Right lobe of liver (tissue), 6 donors: Measurements from ENCODE around the gene MMS22L. TPM values are rescaled to one million over a fixed set of nuclear protein-coding genes. Genes with fewer than 3 reads are reported as not detected.

ENCODE experiments used
- ATAC-seq, 4 donors: fragments of 200-7000 bp; cut with Tn5 transposase; one replicate each; pipeline ENCODE4 v1.9.1; 2020; ENCODE audit warnings: mild to moderate bottlenecking in 4 of 4, moderate library complexity in 4 of 4
- DNase-seq, 3 donors: peaks; one replicate each; pipeline ENCODE4 v3.0.0-alpha.2; 2020
- H3K27ac ChIP-seq, 3 donors: fragments of 200-600 bp; one replicate each; pipeline ENCODE4 v1.8.0; 2022
- H3K27me3 ChIP-seq, 2 donors: fragments of 200-600 bp; one replicate each; pipeline ENCODE4 v1.8.0; 2022
- H3K36me3 ChIP-seq, 4 donors: fragments of 200-600 bp; sonication (generic) in 1 of 4; one replicate each; pipeline versions ENCODE4 v1.5.1 to v1.8.0; 2017 to 2022; ENCODE audit warnings: control low read depth in 1 of 4
- H3K4me1 ChIP-seq, 4 donors: fragments of 200-600 bp; sonication (generic) in 1 of 4; one replicate each; pipeline versions ENCODE4 v1.5.1 to v1.8.0; 2017 to 2022; ENCODE audit warnings: control low read depth in 1 of 4
- H3K4me3 ChIP-seq, 3 donors: fragments of 200-600 bp; one replicate each; pipeline ENCODE4 v1.8.0; 2022
- H3K9me3 ChIP-seq, 4 donors: fragments of 200-600 bp; sonication (generic) in 1 of 4; one replicate each; pipeline versions ENCODE4 v1.5.1 to v1.8.0; 2017 to 2022; ENCODE audit warnings: control low read depth in 1 of 4
- POLR2A ChIP-seq: fragments of 450-650 bp; IDR thresholded peaks from one replicate; pipeline ENCODE4 v1.6.1; 2017; ENCODE audit warnings: antibody characterized with exemption, mild to moderate bottlenecking
- WGBS: methylation state at CpG from one replicate; pipeline ENCODE4 v1.1.6; 2018; ENCODE audit warnings: low coverage, low lambda C conversion rate; ENCODE audit not compliant: insufficient coverage; ENCODE audit errors: missing lambda C conversion rate; 5-methylcytosine and 5-hydroxymethylcytosine counted together
- intact Hi-C, 2 donors: fragments of 100-400 bp; cut with DNase I; formaldehyde crosslinking; loops; one replicate each; pipeline versions ENCODE4 v1.11.2 to v1.14.1; 2022
- total RNA-seq, 6 experiments: library from RNA; depleted of rRNA in 2 of 6; stranded (reverse); fragments of >200 nt in 2 of 6; fragmentation: NEBNext Ultra II Directional in 3 of 6; extraction: Animal tissue kit (Norgen Biotek cat#: 25700) in 3 of 6; gene quantifications; one replicate each; pipeline versions ENCODE4 v1.1.0 to v1.2.4, GENCODE V29; 2016 to 2023
- TF ChIP-seq, protein P1 (sequence below), 4 donors: fragments of 200-600 bp in 3 of 4; fragments of 450-650 bp in 1 of 4; IDR thresholded peaks; one replicate each; pipeline versions ENCODE4 v1.5.1 to v1.8.0; 2016 to 2022; ENCODE audit warnings: antibody characterized with exemption in 4 of 4, mild to moderate bottlenecking in 2 of 4
- donor health status: DM: no; HTN: yes; CAD: no.
- donor health status: DM: no; HTN: no; CAD: no.
- donor health status: DM: no; HTN: no; CAD: no.
- donor health status: DM: no; HTN: yes; CAD: no.
- donor health status: DM: no; HTN: yes; CAD: no.

The MMS22L gene
- total RNA-seq, 6 experiments from 2014 or later: 0.79 to 5.4 (median 2.3) TPM

DNA sequence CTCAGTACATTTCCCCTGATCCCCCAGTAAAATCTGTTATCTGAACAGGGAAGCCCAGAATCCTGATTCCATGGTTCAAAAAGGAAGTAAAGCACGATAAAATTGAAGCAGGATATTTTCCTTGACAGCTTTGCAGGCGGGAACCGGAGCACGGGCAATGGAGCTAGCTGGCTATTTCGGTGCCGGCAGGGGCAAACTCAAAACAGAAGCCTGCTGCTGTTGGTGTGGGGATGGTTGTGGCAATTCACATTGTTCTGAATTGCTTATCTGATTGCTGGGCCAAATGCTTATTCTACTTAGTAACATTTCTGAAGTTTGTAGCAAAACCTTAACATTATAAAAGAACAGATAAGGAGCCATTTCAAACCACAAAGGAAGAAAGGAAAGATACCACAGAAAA is 172.4 kb downstream of the MMS22L start:
- no peak overlapping the region for H3K4me3 ChIP-seq
- no peaks in the 10 kb centered on the region for H3K9me3 ChIP-seq
- 52% methylated on average over 6 of the region's 6 CpGs for WGBS

DNA sequence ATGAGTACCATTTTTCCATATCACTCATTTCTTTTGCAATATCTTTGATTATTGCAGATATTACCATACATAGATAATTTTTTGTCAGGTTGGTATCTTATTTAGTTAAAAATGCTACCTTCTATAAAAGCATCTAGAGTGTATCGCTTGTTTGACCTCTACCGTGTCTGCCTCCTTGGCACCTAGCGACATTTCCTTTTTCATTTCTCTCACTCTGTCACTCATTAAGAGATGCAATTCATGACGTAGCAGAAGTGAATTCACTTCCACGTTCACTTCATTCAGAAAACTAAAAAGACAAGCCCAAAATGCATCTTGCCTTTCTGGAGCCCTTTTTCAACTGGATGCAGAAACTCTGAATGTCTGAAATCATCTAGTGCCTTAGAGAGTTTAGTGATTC is 172.9 kb downstream of the MMS22L start:
- TF ChIP-seq POLR2A: no peak
- TF ChIP-seq, protein P1, sequence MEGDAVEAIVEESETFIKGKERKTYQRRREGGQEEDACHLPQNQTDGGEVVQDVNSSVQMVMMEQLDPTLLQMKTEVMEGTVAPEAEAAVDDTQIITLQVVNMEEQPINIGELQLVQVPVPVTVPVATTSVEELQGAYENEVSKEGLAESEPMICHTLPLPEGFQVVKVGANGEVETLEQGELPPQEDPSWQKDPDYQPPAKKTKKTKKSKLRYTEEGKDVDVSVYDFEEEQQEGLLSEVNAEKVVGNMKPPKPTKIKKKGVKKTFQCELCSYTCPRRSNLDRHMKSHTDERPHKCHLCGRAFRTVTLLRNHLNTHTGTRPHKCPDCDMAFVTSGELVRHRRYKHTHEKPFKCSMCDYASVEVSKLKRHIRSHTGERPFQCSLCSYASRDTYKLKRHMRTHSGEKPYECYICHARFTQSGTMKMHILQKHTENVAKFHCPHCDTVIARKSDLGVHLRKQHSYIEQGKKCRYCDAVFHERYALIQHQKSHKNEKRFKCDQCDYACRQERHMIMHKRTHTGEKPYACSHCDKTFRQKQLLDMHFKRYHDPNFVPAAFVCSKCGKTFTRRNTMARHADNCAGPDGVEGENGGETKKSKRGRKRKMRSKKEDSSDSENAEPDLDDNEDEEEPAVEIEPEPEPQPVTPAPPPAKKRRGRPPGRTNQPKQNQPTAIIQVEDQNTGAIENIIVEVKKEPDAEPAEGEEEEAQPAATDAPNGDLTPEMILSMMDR (IDR thresholded peaks at IDR 0.05): no peak
- intact Hi-C loops: no loop called here
- Histone ChIP-seq H3K4me1 (no peaks in the 10 kb centered on the region), H3K4me3 (no peak overlapping the region), H3K27ac (no peak overlapping the region), H3K36me3 (no peaks in the 10 kb centered on the region), H3K9me3 (no peaks in the 10 kb centered on the region), H3K27me3 (no peaks in the 10 kb centered on the region)
- DNase-seq (no peak), ATAC-seq (no peak)
- WGBS: 39% methylated on average over 5 of the region's 5 CpGs

More for the DNA sequence above, 172.4 kb downstream of the MMS22L start:
- Histone ChIP-seq H3K4me1 (no peaks in the 10 kb centered on the region), H3K36me3 (no peaks in the 10 kb centered on the region), H3K27ac (no peak overlapping the region), H3K27me3 (no peaks in the 10 kb centered on the region)
- peak; percentile 24 to 60 (median 44) for ATAC-seq
- intact Hi-C loops: no loop called here
- DNase-seq: no peak
- TF ChIP-seq POLR2A: no peak
- TF ChIP-seq, protein P1 (IDR thresholded peaks at IDR 0.05): no peak

DNA sequence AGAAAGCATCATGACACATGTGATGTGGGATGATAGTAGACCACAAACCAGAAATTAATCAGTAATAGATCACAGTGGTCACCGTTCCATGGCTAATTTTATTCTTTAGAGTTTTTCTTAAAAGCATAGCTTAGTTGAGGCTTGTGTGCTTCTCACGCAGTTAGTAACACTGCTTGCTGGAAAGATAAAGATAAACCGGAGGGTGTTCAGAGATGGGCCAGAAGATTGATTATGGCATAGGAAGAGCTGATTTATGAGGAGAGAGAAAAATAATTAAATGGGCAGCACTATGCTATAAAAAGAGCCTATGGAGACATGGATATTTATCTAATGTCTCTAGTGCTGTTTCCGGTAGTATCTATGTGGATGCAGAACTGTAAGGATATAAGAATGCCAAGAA is 173.6 kb downstream of the MMS22L start:
- ATAC-seq (no peak), DNase-seq (no peak)
- H3K36me3 ChIP-seq: no peaks in the 10 kb centered on the region
- H3K4me1 ChIP-seq: no peaks in the 10 kb centered on the region
- WGBS: 64% methylated on average over 4 of the region's 4 CpGs
- no peak overlapping the region for H3K27ac ChIP-seq
- no peak for TF ChIP-seq POLR2A
- TF ChIP-seq, protein P1 (IDR thresholded peaks at IDR 0.05): no peak
- H3K27me3 ChIP-seq: no peaks in the 10 kb centered on the region
- H3K9me3 ChIP-seq: no peaks in the 10 kb centered on the region
- H3K4me3 ChIP-seq: no peak overlapping the region
- intact Hi-C loops: no loop called here

DNA sequence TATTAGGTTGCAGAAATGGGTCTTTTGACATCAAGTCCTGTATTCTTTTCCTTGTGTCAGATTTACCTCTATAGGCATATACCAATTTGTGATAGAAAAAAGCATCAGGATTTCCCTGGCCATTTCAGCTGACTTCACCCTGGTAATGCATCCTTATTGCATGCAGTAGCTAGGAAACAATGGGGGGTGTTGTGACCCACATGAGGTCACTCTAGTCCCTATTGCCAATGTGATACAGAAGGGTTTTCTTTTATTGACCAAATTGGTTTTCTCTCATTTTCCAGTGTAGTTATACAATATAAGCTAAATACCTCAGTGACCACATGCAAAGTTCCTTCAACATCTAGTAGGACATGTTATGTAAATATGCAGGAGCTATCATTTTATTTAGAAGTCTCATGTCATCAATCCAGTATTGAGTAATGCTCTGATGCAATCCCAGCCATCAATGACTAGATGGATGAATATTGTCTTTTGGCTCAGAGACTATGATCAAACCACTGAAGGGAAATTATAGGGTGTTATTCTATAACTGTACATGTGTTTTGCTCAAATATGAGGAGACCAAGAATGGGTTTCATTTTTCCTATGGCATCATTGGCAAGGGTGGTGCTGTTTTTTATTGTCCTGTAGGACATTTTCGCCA is 180.7 kb downstream of the MMS22L start:
- Histone ChIP-seq H3K27ac (no peak overlapping the region), H3K9me3 (no peaks in the 10 kb centered on the region), H3K4me1 (no peaks in the 10 kb centered on the region), H3K4me3 (no peak overlapping the region), H3K36me3 (no peaks in the 10 kb centered on the region), H3K27me3 (no peaks in the 10 kb centered on the region)
- DNase-seq (no peak), ATAC-seq (peak in 1 of 4 donors; percentile 32)
- TF ChIP-seq POLR2A: no peak
- TF ChIP-seq, protein P1 (IDR thresholded peaks at IDR 0.05): no peak
- 81% methylated on average over 1 of the region's 1 CpG for WGBS
- intact Hi-C loops: no loop called here
